HG03064 (cell line): ENCODE data around the gene DYNLT2.
"Not testable (repeated sequence)": the region's sequence is repeated elsewhere in the genome, so short reads cannot be mapped to it uniquely, and the experiment has no call there.

Experiments used
- ATAC-seq: cut with Tn5 transposase; IDR thresholded peaks from one replicate; pipeline ENCODE4 v1.9.1; 2021; ENCODE audit warnings: low read depth; ENCODE audit not compliant: unreplicated experiment

The DYNLT2 gene

DNA sequence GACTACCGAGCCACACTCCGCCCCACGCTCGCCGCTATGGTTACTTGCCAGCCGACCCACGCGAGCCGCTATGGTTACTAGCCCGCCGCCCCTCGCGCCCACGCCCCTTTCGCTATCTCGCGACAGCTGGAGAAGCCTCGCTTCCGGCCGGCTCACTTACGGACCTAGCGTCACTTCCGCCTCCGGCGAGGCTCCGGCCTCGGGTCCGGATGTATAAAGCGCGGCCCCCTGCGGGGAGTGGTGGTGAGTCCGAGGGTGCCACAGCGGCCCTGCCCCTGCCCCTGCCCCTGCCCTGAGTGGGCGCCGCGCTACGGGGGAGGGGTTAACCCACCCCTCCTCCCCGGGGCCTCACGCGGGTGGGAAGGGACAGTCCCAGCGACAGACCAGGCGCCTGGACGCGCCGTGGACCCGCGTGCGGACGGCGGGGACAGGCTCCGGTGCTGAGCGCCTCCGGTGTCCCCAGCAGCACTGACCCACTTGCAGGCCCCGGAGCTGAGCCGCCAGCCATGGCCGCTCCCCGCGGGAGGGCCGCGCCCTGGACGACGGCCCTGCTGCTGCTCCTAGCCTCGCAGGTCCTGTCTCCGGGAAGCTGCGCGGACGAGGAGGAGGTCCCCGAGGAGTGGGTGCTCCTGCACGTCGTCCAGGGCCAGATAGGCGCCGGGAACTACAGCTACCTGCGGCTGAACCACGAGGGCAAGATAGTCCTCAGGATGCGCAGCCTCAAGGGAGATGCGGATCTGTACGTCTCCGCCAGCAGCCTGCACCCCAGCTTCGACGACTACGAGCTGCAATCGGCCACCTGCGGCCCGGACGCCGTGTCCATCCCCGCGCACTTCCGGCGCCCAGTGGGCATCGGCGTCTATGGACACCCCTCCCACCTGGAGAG, 49.2 kb downstream of the DYNLT2 start, which contains the start of the genes C6orf120 and WDR27:
TSS of gene C6orf120 (plus strand) at position 173 of the 886 bp plus-strand sequence. CDS start at position 507, 334 bp downstream.
TSS of gene WDR27 (minus strand) at position 76 of the 886 bp plus-strand sequence. CDS start 13,024 bp downstream, outside the sequence.
- peak; percentile 93 for ATAC-seq

DNA sequence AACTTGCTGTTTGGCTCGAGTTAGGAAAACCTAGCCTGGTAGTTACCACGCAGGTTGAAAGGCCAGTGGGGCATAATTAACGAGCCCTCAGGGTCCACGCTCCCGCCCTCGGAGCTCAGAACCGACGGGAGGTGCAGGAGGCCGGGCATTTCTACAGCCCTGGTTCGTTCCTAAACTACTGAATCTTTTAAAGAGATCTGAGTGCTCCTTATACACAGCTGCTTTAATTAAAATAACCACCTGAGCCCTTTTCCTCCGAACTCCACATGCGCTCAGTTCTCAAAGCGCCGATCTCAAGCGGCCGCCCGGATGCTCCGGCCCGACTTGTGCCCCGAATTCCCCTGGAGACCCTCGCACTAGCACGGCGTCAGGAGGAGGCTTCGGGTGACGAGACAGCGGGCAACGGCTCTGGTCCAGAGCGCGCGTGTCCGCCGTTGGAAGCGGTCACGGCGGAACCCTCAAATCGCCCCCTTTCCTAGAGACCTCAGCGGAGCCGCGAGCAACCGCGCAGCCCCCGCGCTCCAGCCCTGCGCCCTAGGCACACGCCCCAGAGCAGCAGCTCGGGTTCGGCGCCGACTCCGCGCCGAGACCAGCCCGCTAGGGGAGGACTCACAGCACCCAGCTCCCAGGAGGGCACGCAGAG, 49.9 kb downstream of the DYNLT2 start:
- peak; percentile 2 for ATAC-seq

- ATAC-seq = no peak
These were observed 51.1 kb downstream of the DYNLT2 start for GRCh38 chr6:169700296-169700695.

GRCh38 chr6:169697115-169697514, 54.3 kb downstream of the DYNLT2 start:
- ATAC-seq = not testable (repeated sequence)

- no peak for ATAC-seq
These were observed 56.2 kb downstream of the DYNLT2 start for GRCh38 chr6:169695131-169695530.

- no peak for ATAC-seq
These were observed 58.9 kb downstream of the DYNLT2 start for GRCh38 chr6:169692516-169692915.

DNA sequence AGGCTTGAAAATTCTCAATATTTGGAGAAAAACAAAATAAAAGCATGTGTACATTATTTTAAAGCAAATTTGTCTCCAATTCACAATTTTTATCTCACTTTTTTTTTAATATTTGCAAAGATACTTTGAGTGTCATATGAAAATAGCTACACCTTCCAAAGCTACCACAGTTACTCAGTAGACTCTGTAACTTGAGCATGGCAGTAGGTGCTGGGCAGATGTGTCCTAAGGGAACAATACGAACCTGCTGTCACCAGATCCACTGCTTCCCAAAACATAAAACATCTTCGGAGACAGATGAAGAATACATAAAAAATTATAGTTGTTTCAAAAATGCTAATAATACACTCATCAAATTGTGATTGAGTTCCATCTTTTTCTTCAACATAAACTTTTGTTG, 60.1 kb downstream of the DYNLT2 start:
- no peak for ATAC-seq
